Measurements from ENCODE around the gene ARF6.

DNA sequence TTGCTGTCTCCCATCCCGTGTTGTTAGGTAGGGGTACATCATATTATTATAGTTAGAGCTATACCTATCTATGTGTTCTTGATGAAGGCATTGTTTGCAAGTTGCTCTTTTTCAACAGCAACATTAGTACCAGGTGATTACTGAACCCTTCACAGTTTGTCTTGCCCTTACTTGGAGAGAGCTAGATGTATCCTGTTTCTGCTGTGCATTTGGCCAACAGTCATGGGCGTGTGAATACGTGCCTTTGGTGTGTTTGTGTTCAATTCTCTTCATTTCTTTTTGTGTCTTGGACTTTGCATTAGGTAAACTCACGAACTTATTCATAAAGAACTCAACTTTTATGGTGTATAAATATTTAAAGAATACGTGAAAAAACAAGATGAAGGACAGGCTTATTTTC lies 14.3 kb downstream of the ARF6 start:
- no peak for TF ChIP-seq TAF1 (conservative IDR thresholded peaks at IDR 0.05)
- TF ChIP-seq, protein P1, sequence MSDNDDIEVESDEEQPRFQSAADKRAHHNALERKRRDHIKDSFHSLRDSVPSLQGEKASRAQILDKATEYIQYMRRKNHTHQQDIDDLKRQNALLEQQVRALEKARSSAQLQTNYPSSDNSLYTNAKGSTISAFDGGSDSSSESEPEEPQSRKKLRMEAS (IDR thresholded peaks at IDR 0.05) = no peak

Measured in liver (tissue), 2 donors.